HG03432 (cell line): ENCODE measurements around the gene AKIRIN2.
"Not testable (repeated sequence)": the region's sequence is repeated elsewhere in the genome, so short reads cannot be mapped to it uniquely, and the experiment has no call there.

Experiments used
- ATAC-seq: cut with Tn5 transposase; IDR thresholded peaks from one replicate; pipeline ENCODE4 v1.9.1; 2021; ENCODE audit warnings: mild to moderate bottlenecking, moderate library complexity; ENCODE audit not compliant: unreplicated experiment

AKIRIN2 gene

GRCh38 chr6:87718662-87719433, 16.8 kb upstream of the AKIRIN2 start:
- no peak for ATAC-seq

GRCh38 chr6:87716928-87717614, 15.0 kb upstream of the AKIRIN2 start:
- ATAC-seq: no peak

- ATAC-seq: peak; percentile 79
Measured at GRCh38 chr6:87714093-87714842, 12.2 kb upstream of the AKIRIN2 start.

GRCh38 chr6:87712713-87713112, 10.7 kb upstream of the AKIRIN2 start:
- not testable (repeated sequence) for ATAC-seq

GRCh38 chr6:87710090-87710489, 8.1 kb upstream of the AKIRIN2 start:
- no peak for ATAC-seq

- not testable (repeated sequence) for ATAC-seq
Measured at GRCh38 chr6:87708581-87709427, 6.8 kb upstream of the AKIRIN2 start.

GRCh38 chr6:87706187-87706966, 4.3 kb upstream of the AKIRIN2 start:
- ATAC-seq: no peak

GRCh38 chr6:87705070-87705691, 3.1 kb upstream of the AKIRIN2 start:
- peak; percentile 54 for ATAC-seq

- ATAC-seq: not testable (repeated sequence)
Measured at GRCh38 chr6:87703039-87703438, 1.0 kb upstream of the AKIRIN2 start.

GRCh38 chr6:87702589-87702945, 534 bp upstream of the AKIRIN2 start:
- peak; percentile 10 for ATAC-seq

- ATAC-seq: peak; percentile 0
Measured at GRCh38 chr6:87701344-87701675, 723 bp downstream of the AKIRIN2 start.

GRCh38 chr6:87700397-87701343, 1.4 kb downstream of the AKIRIN2 start:
- peak; percentile 9 for ATAC-seq

GRCh38 chr6:87699576-87699975, 2.5 kb downstream of the AKIRIN2 start:
- no peak for ATAC-seq

GRCh38 chr6:87698547-87699006, 3.5 kb downstream of the AKIRIN2 start:
- ATAC-seq: no peak

- no peak for ATAC-seq
Measured at GRCh38 chr6:87697581-87698546, 4.2 kb downstream of the AKIRIN2 start.

GRCh38 chr6:87696817-87697216, 5.2 kb downstream of the AKIRIN2 start:
- not testable (repeated sequence) for ATAC-seq

- ATAC-seq: no peak
Measured at GRCh38 chr6:87692086-87692485, 9.9 kb downstream of the AKIRIN2 start.
